Activated T-cell treated with anti-CD3 and anti-CD28 coated beads, Interleukin-2, amount 50 U/mL, for 72 hours (primary cell): ENCODE results near the gene COBL. TPM values are rescaled to one million over a fixed set of nuclear protein-coding genes. Genes with fewer than 3 reads are reported as not detected.

Source experiments
- ATAC-seq, 2 donors: fragments of 150-1000 bp; cut with Tn5 transposase; replicated peaks in 1 of 2; 2 replicates each; pipeline ENCODE4 v1.10.0; 2021; ENCODE audit warnings: moderate library complexity in 2 of 2, mild to moderate bottlenecking in 1 of 2
- DNase-seq, 2 donors: peaks; one replicate each; pipeline ENCODE4 v3.0.0; 2021 to 2022; ENCODE audit warnings: mixed read lengths in 1 of 2
- H3K27ac Mint-ChIP-seq: one replicate; pipeline ENCODE4 v1.8.0; 2022; ENCODE audit warnings: mild to moderate bottlenecking, moderate library complexity, mixed read lengths
- H3K27me3 Mint-ChIP-seq: one replicate; pipeline ENCODE4 v1.8.0; 2022; ENCODE audit warnings: low read depth, mixed read lengths
- H3K36me3 Mint-ChIP-seq, 2 donors: one replicate each; pipeline ENCODE4 v1.8.0; 2022; ENCODE audit warnings: mixed read lengths in 2 of 2, mild to moderate bottlenecking in 1 of 2; ENCODE audit not compliant: insufficient read depth in 2 of 2
- H3K4me1 Mint-ChIP-seq: one replicate; pipeline ENCODE4 v1.8.0; 2022; ENCODE audit warnings: low read depth, mixed read lengths
- H3K4me3 Mint-ChIP-seq, 2 donors: one replicate each; pipeline ENCODE4 v1.8.0; 2022; ENCODE audit warnings: mild to moderate bottlenecking in 2 of 2, mixed read lengths in 2 of 2, moderate library complexity in 2 of 2
- H3K9me3 Mint-ChIP-seq, 2 donors: one replicate each; pipeline ENCODE4 v1.8.0; 2022; ENCODE audit warnings: mixed read lengths in 2 of 2
- total RNA-seq, 2 donors: library from RNA; stranded (reverse); gene quantifications; one replicate each; pipeline ENCODE4 v1.2.3, GENCODE V29; 2022

Gene COBL
- total RNA-seq, 2 donors from 2014 or later, result not detected

DNA sequence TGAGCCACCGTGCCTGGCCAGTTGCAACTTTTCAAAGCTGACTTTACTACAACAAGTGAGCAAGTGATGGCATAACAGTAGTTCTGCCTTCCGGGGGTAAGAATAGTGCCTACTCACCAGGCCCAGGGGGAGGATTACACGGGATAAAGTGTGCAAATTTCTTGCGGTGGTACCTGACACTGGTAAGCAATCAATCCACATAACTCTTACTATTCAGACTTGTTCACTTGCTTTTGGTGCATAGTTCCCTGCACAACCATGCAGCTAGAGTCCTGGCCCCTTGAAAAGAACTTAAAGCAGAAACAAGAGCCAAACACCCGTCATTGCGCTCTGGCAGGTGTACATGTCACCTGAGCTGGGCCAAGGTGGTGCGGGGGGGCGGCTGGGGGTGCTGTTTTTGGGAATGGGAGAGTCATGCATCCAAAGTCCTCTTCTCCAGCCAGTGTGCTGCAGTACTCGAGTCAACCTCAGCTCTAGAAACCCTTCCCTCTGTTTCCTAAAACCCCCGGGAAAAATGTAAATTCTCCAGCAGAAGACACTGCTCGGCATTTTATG, 5.4 kb upstream of the COBL start:
- no peak for DNase-seq
- ATAC-seq, result no peak
- Mint-ChIP-seq H3K4me3 (no peak overlapping the region), H3K27me3 (peaks cover 18% of the 10 kb centered on the region), H3K9me3 (no peaks in the 10 kb centered on the region), H3K36me3 (no peaks in the 10 kb centered on the region), H3K27ac (no peak overlapping the region), H3K4me1 (no peaks in the 10 kb centered on the region)

DNA sequence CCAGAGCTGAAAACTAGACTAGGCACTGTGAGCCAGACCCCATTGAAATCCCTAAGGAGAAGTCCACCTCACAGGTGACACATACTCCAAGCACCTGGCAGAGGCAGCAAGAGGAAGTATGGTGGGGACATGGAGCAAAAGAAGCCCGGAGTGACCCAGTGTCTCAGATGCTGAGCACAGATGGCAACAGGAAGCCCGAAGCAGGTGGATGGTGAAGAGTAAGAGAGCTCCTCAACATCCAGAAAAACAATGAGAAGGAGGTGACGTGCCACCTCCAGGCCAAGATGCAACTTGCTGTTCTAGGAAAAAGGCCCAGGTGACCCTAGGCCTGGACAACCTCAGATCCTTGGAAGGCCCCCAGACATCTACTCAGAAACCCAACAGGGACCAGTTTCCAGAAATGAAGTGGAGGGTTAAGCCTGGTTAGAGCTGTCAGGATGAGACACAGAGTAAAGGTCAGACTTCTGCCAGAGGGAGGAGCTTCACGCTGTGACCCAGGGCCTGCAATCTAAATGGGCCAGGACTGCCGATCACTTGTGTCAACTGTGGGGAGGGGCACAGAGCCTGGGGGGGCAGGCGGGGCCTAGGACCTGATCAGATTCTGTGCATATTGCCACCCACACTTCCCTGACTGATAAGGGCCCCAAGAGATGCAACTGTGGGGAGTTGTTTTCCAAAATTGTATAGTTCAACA, 2.4 kb upstream of the COBL start:
- Mint-ChIP-seq H3K36me3 (peaks cover 0 to 2% of the 10 kb centered on the region in 2 donors), H3K4me3 (no peak overlapping the region), H3K4me1 (peaks cover 5% of the 10 kb centered on the region), H3K27ac (no peak overlapping the region), H3K9me3 (no peaks in the 10 kb centered on the region), H3K27me3 (peaks cover 35% of the 10 kb centered on the region)
- ATAC-seq (no peak), DNase-seq (no peak)

DNA sequence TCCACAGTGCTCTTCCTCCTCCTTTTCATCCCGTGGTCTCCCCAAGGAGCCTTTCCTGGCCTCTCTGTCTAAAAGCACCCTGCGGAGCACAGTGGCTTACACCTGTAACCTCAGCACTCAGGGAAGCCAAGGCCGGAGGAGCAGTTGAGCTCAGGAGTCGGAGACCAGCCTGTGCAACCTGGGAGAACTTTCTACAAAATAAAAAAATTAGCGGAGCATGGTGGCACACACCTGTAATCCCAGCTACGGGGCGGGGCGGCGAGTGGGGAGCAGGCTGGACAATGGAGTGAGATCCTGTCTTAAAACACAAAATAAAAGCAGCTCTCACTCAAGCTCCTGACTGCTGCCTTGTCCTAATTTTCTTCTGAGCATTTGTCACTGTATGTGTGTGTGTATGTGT, 1.4 kb upstream of the COBL start:
- DNase-seq (no peak), ATAC-seq (no peak)
- H3K4me3 Mint-ChIP-seq, result peak overlapping the region; percentile 27 to 60
- no peaks in the 10 kb centered on the region for H3K9me3 Mint-ChIP-seq
- peaks cover 5% of the 10 kb centered on the region for H3K4me1 Mint-ChIP-seq
- no peak overlapping the region for H3K27ac Mint-ChIP-seq
- H3K27me3 Mint-ChIP-seq, result peaks cover 42% of the 10 kb centered on the region
- peaks cover 0 to 2% of the 10 kb centered on the region in 2 donors for H3K36me3 Mint-ChIP-seq

DNA sequence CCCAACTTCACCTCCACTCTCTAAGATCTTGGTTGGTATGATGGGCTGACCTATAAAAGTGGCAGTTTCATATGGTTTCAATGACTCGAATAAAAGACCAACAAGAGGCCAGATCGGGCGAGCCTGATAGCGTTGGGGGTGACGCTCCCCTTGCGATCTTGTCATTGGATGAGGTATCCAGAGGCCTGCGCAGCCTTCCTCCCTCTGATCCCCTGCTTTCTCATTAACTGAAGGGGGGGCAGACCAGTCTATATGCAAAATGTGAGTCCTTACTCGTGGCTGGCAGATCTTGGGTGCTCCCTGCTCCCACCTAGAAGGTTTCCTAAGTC, 937 bp upstream of the COBL start:
- peaks cover 42% of the 10 kb centered on the region for H3K27me3 Mint-ChIP-seq
- H3K9me3 Mint-ChIP-seq, result no peaks in the 10 kb centered on the region
- peaks cover 0 to 2% of the 10 kb centered on the region in 2 donors for H3K36me3 Mint-ChIP-seq
- H3K27ac Mint-ChIP-seq, result no peak overlapping the region
- no peak for ATAC-seq
- peaks cover 5% of the 10 kb centered on the region for H3K4me1 Mint-ChIP-seq
- no peak for DNase-seq
- H3K4me3 Mint-ChIP-seq, result peak overlapping the region; percentile 27 to 60

DNA sequence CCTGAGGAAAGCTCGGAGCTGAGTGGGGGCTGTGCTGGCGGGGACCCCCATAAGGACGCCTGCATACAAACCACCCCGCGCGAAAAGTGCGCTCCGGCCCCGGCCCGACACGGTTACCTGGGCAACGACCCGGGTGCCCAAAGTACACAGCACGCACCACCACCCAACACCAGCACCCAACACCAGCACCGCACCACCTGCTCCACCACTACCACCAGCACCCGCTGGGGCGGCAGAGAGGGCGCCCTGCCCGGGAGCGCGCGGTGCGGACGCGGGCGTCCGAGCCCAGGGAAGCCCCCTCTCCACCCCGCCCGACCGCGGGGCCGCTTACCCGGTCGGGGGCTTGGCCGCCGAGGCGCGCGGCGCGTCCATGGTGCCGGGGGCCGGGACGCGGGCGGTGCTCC, 345 bp downstream of the COBL start:
- H3K27ac Mint-ChIP-seq, result no peak overlapping the region
- peaks cover 0 to 2% of the 10 kb centered on the region in 2 donors for H3K36me3 Mint-ChIP-seq
- peaks cover 42% of the 10 kb centered on the region for H3K27me3 Mint-ChIP-seq
- peak overlapping the region; percentile 70 to 75 for H3K4me3 Mint-ChIP-seq
- no peaks in the 10 kb centered on the region for H3K9me3 Mint-ChIP-seq
- DNase-seq, result peak in 1 of 2 donors; percentile 16
- ATAC-seq, result peak; percentile 60 to 61
- H3K4me1 Mint-ChIP-seq, result peaks cover 5% of the 10 kb centered on the region

DNA sequence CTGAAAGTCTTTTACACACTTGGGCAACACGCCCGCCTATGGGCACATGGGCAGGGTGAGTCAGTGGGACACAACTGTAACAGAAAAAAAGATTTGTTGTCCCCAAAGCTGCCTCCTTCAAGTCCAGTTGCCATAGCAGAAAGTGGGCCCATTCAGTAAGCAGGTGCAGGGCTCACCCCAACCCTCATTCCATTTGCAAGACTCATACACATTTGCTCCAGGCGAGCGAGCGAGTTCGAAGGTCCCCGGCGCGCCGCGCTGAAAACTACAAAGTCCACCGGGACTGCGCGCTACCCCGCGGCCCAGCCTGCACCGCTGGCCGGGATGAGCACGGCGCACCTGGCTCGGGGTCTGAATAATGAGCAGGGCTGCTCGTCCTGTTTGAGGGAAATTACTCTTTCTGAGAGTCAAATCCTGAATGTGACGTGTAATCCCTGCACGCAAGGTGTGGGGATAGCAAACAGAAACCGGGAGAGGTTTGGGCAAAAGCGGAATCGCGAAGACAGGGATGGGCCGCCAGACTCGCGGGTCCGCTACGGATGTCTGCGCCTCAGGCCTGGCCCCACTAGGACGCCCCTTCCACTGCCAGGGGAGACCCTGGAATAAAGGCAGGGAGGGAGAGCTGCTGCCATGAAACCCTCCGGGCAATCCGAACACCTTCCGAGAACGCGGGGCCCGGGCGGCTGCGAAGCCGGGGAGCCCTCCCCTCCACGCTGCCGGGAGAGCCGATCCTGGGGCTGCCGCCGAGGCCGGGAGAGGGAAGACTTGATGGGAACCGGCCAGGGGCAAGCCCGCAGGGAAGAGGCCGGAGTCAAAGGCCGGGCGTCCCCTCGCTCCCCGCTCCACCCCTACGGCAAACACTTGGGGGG, 982 bp downstream of the COBL start:
- H3K27me3 Mint-ChIP-seq, result peaks cover 42% of the 10 kb centered on the region
- DNase-seq, result no peak
- peaks cover 0 to 2% of the 10 kb centered on the region in 2 donors for H3K36me3 Mint-ChIP-seq
- no peak overlapping the region for H3K27ac Mint-ChIP-seq
- ATAC-seq, result peak in 1 of 2 donors; percentile 11
- H3K9me3 Mint-ChIP-seq, result no peaks in the 10 kb centered on the region
- peak overlapping the region; percentile 70 to 75 for H3K4me3 Mint-ChIP-seq
- H3K4me1 Mint-ChIP-seq, result peaks cover 5% of the 10 kb centered on the region

DNA sequence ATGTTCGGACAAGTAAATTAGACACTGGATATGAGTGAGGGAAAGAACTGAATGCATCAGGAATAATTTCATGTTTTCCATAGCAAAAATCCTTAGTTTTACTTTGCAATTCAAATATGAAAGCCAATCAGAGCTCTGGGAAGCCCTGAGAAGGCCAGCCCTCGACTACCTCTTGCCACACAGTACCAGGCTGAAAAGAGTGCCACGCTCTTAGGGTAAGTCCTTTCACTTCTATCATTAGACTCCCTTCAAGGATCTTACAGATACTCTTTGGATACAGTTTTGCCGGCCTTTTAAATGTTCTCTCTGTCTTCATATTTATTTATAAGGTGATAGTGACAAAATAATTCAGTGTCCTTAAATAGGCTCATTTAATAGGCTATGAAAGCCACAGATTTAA, 1.9 kb downstream of the COBL start:
- Mint-ChIP-seq H3K4me1 (peaks cover 5% of the 10 kb centered on the region), H3K27ac (no peak overlapping the region), H3K4me3 (peak overlapping the region in 1 of 2 donors; percentile 47), H3K9me3 (no peaks in the 10 kb centered on the region), H3K27me3 (peaks cover 42% of the 10 kb centered on the region), H3K36me3 (peaks cover 0 to 2% of the 10 kb centered on the region in 2 donors)
- DNase-seq (no peak), ATAC-seq (no peak)

DNA sequence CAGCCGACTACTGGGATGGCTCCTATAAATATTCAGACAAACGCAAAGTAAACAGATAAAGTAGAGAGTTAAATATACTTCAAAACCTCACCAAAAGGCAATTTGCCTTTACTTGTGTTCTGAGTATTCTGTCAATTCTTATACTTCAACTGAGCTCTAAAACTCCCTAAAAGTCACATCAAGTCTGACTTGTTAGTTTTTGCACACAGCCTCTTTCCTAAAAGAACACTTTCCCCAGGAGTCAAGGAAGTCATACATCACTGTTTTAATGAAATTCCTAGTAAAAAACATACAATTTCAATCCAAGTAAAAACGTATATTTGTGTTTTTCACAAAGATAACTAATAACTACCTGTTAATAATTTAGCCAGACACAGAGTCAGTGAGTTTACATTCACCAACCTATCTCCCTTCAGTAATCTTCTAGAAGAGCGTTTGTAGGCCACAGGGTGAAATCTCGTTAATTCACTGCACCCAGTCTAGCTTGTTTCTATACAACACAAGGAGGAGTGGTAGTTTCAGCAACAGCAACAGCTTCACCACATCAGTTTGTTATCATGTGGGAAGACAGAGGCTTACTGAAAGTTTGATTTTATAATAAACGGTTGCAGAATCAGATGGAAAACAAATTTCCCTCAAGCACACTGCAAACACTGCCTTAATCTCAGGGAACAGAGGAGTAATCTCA, 2.7 kb downstream of the COBL start:
- Mint-ChIP-seq H3K4me3 (no peak overlapping the region), H3K9me3 (no peaks in the 10 kb centered on the region), H3K4me1 (peaks cover 5% of the 10 kb centered on the region), H3K27ac (no peak overlapping the region), H3K27me3 (peaks cover 48% of the 10 kb centered on the region), H3K36me3 (peaks cover 0 to 2% of the 10 kb centered on the region in 2 donors)
- DNase-seq (no peak), ATAC-seq (no peak)

DNA sequence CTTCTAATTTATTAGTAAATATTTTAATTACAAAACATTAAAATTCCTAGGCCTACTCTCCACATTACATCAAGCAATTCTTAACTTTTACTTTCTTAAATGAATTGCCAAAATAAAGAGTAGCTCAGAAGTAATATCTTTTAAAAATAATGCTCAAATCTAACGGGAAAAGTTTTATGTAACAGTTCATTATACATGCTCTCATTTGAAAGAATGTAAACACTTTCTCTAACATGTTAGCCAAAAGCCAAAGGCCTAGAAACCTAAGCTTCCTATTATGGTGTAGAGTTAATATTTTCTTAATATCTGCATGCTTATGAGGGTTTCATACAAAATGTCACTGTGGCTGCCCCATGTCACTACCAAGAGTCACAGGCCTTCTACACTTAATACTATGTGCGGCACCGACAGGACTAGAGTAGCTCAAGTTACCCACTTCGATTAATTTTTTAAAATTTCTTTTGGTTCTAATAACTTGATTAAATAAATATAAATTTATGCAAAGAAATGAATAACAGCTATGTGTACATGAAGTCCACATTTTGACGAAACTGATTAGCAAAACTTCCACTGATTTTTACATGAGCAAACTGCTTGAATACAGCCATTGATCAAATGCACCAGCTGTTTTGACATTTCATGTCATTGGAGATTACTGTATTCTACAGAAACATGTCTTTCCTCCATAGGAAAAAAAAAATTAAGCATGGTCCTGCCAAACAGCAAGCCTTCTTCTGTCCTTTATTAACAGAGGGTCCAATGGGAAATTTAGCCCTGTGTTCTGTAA, 3.5 kb downstream of the COBL start:
- H3K36me3 Mint-ChIP-seq, result peaks cover 0 to 2% of the 10 kb centered on the region in 2 donors
- no peak for ATAC-seq
- no peaks in the 10 kb centered on the region for H3K9me3 Mint-ChIP-seq
- no peak overlapping the region for H3K27ac Mint-ChIP-seq
- no peak overlapping the region for H3K4me3 Mint-ChIP-seq
- H3K27me3 Mint-ChIP-seq, result peaks cover 41% of the 10 kb centered on the region
- peaks cover 5% of the 10 kb centered on the region for H3K4me1 Mint-ChIP-seq
- DNase-seq, result no peak

DNA sequence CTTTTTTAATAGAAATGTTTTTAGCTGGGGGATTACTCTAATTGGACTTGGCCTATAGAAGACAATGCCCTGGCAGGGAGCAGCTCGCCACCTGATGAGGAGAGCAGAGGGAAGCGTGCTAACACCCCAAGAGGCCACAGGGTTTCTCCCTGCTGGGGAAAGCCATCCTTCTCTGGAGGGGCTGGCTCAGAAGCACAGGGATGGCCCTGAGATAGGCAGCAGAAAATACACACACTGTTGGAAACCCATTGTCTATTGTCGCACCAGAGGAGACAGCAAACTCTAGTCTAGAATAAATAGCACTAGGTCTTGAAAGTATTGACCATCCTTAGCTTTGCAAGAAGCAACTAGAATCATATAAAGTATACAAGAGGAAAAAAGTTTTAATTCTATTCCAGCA, 5.4 kb downstream of the COBL start:
- H3K27ac Mint-ChIP-seq, result no peak overlapping the region
- peaks cover 0 to 2% of the 10 kb centered on the region in 2 donors for H3K36me3 Mint-ChIP-seq
- DNase-seq (no peak), ATAC-seq (no peak)
- H3K9me3 Mint-ChIP-seq, result no peaks in the 10 kb centered on the region
- peaks cover 30% of the 10 kb centered on the region for H3K27me3 Mint-ChIP-seq
- H3K4me1 Mint-ChIP-seq, result peaks cover 5% of the 10 kb centered on the region
- no peak overlapping the region for H3K4me3 Mint-ChIP-seq

DNA sequence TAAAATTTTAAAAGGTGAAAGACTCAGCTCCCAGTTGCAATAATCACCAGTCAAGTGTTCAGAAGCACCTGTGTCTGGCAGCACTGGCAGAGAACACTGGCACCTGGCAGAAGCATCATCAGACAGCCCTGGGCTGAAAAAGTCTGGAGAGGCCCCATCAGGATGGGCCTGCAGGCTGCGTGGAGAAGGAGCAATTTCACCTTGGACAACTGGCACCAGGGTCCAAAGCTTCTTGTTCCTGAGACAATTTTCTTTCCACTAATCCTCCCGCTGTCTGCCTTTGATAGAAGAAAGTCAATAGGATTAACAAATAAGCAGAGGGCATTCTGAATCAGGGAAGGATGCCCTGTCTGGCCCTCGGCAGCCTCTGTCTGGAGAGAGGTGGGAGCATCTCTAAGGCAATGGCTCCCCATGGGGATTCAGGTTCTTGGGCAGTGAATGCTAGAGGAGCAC, 6.5 kb downstream of the COBL start:
- Mint-ChIP-seq H3K27ac (no peak overlapping the region), H3K4me1 (no peaks in the 10 kb centered on the region), H3K4me3 (no peak overlapping the region), H3K36me3 (no peaks in the 10 kb centered on the region), H3K9me3 (no peaks in the 10 kb centered on the region), H3K27me3 (peaks cover 24% of the 10 kb centered on the region)
- ATAC-seq, result no peak
- DNase-seq, result no peak

DNA sequence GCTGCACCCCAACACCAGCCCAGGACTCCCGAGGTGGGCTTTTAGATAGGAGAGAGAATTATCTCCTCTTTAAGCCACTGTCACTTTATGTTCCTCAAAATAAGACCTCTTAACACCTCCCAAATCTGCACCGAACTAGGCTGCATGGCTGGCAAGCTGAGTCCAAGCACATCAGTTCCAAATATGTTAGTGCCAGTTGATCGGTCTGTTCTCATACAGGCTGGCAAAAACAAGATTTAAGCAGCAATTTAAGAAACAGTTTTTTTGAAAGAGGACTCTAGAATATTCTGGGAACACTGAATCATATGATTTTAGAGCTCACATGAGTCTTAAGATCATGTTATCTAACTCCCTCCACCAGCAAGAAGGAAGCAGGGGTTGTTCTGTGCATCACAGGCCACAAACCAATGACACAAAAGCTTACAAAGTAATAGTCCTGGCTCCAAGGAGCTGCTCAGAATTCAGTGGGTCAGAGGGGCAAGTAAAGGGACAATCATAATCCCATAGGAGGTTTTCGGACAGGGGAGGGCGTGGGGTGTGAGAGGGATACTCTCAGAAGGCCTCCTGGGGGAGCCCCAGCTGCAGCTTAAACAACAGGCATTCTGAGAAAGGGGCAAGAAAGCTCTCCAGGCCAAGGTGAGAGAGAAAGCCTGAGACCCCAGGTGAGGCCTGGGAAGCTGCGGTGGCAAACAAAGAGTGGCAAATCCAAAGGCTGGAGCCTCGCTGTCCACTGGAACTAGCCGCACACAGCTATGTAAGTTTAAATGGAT, 7.1 kb downstream of the COBL start:
- Mint-ChIP-seq H3K27me3 (peaks cover 18% of the 10 kb centered on the region), H3K4me1 (no peaks in the 10 kb centered on the region), H3K36me3 (no peaks in the 10 kb centered on the region), H3K4me3 (no peak overlapping the region), H3K27ac (no peak overlapping the region), H3K9me3 (no peaks in the 10 kb centered on the region)
- ATAC-seq (no peak), DNase-seq (no peak)
